Heart right ventricle (tissue), 16 donors: ENCODE measurements around the gene UBL5. TPM values are rescaled to one million over a fixed set of nuclear protein-coding genes. Genes with fewer than 3 reads are reported as not detected.
A peak's percentile ranks its signal among the peaks of the same experiment; 100 is the strongest.

Experiments
- ATAC-seq, 8 donors: fragments of 200-7000 bp; cut with Tn5 transposase; one replicate each; pipeline ENCODE4 v1.9.1; 2020; ENCODE audit warnings: mild to moderate bottlenecking in 8 of 8, moderate library complexity in 8 of 8, moderate number of reproducible peaks in 1 of 8
- DNase-seq, 2 donors: peaks; one replicate each; pipeline ENCODE4 v3.0.0-alpha.2; 2020
- H3K27ac ChIP-seq, 10 donors: fragments of 200-600 bp; sonication (generic) in 2 of 10; one replicate each; pipeline versions ENCODE4 v1.5.0 to v1.8.0; 2020 to 2022; ENCODE audit warnings: mild to moderate bottlenecking in 3 of 10
- H3K27me3 ChIP-seq, 7 donors: fragments of 200-600 bp; one replicate each; pipeline ENCODE4 v1.8.0; 2021 to 2022; ENCODE audit warnings: mild to moderate bottlenecking in 2 of 7
- H3K36me3 ChIP-seq, 9 donors: fragments of 200-600 bp; sonication (generic) in 1 of 9; one replicate each; pipeline versions ENCODE4 v1.5.0 to v1.8.0; 2020 to 2022; ENCODE audit warnings: mild to moderate bottlenecking in 2 of 9
- H3K4me1 ChIP-seq, 9 donors: fragments of 200-600 bp; sonication (generic) in 1 of 9; one replicate each; pipeline versions ENCODE4 v1.5.0 to v1.8.0; 2020 to 2022; ENCODE audit warnings: mild to moderate bottlenecking in 4 of 9
- H3K4me3 ChIP-seq, 10 donors: fragments of 200-600 bp; sonication (generic) in 2 of 10; one replicate each; pipeline versions ENCODE4 v1.5.0 to v1.8.0; 2020 to 2022; ENCODE audit warnings: mild to moderate bottlenecking in 7 of 10, moderate library complexity in 2 of 10
- H3K9me3 ChIP-seq, 11 donors: fragments of 200-600 bp in 10 of 11; sonication (generic) in 2 of 11; one replicate each; pipeline versions ENCODE4 v1.5.0 to v1.8.0; 2013 to 2022; ENCODE audit warnings: mild to moderate bottlenecking in 2 of 11, control low read depth in 1 of 11, moderate library complexity in 1 of 11
- CTCF ChIP-seq, 9 donors: fragments of 200-600 bp; sonication (generic) in 2 of 9; IDR thresholded peaks; one replicate each; pipeline versions ENCODE4 v1.5.0 to v1.8.0; 2021 to 2022; ENCODE audit warnings: antibody characterized with exemption in 9 of 9, mild to moderate bottlenecking in 5 of 9, moderate library complexity in 1 of 9
- WGBS, 2 donors: extraction: QIAGEN DNeasy Blood & Tissue Kit; methylation state at CpG; one replicate each; pipeline ENCODE4 v1.1.7; 2013; ENCODE audit warnings: inconsistent platforms in 1 of 2; 5-methylcytosine and 5-hydroxymethylcytosine counted together
- intact Hi-C, 10 donors: fragments of 100-400 bp; cut with DNase I; formaldehyde crosslinking; loops; one replicate each; pipeline versions ENCODE4 v1.11.1 to v1.14.2; 2022
- polyA plus RNA-seq, 2 donors: library from polyadenylated mRNA; stranded (reverse); fragments of 200-250 nt; gene quantifications; one replicate each; pipeline ENCODE4 v1.2.3, GENCODE V29; 2013
- total RNA-seq, 10 donors: library from RNA; stranded (reverse); fragmentation: NEBNext Ultra II Directional in 3 of 10; extraction: Animal tissue kit (Norgen Biotek cat#: 25700) in 3 of 10; gene quantifications; one replicate each; pipeline versions ENCODE4 v1.2.1 to v1.2.4, GENCODE V29; 2021 to 2023
- donor health status: Arrhythmogenic right ventricular cardiomyopathy.
- donor health status: ischemic (EF 13 %, LVEDD 7.1; RV severe dilation, severe dysfunction).
- donor health status: healthy with polysubstance abuse.
- donor health status: DM: no; HTN: yes; CAD: no.
- donor health status: DM: no; HTN: no; CAD: no.
- donor health status: ischemic (EF 25% LVEDD 6.9; RV normal size, moderate dysfunction).
- donor health status: ischemic (EF 25% LVEDD 5.7; RV mildly dilated, moderate dysfunction).
- donor health status: healthy.
- donor health status: DM: yes; HTN: yes; CAD: no.
- donor health status: Ischemic cardiomyopathy.
- donor health status: ischemic (EF 35%, LVEDD 5.7; RV mildly dilated, moderate dysfunction).
- donor health status: nonischemic (EF 11% LVEDD 7.7; RV severe dilation, severe dysfunction).
- donor health status: DM: yes; HTN: yes; CAD: no.
- donor health status: PGD.
- donor health status: ischemic (EF 29% LVEDD 5.4; RV normal size, mild dysfunction).
- donor health status: nonischemic (EF 23%, LVEDD 6.1; RV moderate dilation, normal function).

The UBL5 gene
- total and polyA plus RNA-seq, 12 donors, result 483 to 1,564 (median 521) TPM

- peak; percentile 96 to 98 for DNase-seq
- Histone ChIP-seq H3K4me3 (peak overlapping the region; percentile 28 to 75 (median 69)), H3K9me3 (no peaks in the 10 kb centered on the region), H3K36me3 (no peaks in the 10 kb centered on the region), H3K27ac (peak overlapping the region; percentile 48 to 90 (median 83)), H3K27me3 (no peaks in the 10 kb centered on the region), H3K4me1 (peaks cover 0 to 36% (median 16%) of the 10 kb centered on the region in 9 donors)
- peak; percentile 80 to 87 (median 84) for ATAC-seq
- WGBS, 2 donors, result 2 to 5% methylated on average over 46 to 50 of the region's 50 CpGs
- intact Hi-C loops, result loop anchor here in 9 of 10 donors (1.0 to 10.0 kb wide), 16 partner anchors 27 to 957 kb away; partner anchors contain the start of genes FBXL12 (in 4 of the 9), ZNF317 (in 3 of the 9), ZNF561 (in 3 of the 9) and ZNF121 (in 2 of the 9)
- TF ChIP-seq CTCF (IDR thresholded peaks at IDR 0.05), result no peak
Observed at GRCh38 chr19:9791552-9792205, 36.0 kb upstream of the UBL5 start.

DNA sequence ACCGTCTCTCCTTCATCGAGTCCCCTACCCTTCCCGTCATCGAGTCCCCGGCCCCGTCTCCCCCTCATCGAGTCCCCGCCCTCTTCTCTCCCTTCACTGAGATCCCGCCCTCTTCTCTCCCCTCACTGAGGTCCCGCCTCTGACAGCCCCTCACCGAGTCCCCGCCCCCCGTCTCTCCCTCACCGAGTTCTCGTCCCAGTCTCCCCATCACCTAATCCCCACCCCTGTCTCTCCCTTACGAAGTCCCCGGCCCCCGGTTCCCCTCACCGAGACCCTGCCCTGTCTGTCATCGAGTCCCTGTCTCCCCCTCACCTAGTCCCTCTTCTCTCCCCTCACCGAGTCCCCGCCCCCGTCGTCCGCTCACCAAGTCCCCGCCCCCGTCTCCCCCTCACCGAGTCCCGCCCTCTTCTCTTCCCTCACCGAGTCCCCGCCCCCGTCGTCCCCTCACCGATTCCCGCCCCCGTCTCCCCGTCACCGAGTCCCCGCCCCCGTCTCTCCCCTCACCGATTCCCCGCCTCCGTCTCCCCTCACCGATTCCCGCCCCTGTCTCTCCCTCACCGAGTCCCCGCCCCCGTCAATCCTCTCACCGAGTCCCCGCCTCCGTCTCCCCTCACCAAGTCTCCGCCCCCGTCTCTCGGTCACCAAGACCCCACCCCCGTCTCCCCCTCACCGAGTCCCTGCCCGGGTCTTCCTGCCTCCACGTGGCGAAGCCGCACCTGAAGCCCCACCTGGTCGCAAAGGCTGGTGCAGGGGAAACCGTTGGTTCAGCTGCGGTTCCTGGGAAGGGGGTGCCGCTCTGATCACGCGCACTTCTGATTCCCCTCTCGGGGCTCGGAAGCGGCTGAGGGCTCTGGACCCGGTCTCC is 35.3 kb upstream of the UBL5 start:
- Histone ChIP-seq H3K27me3 (no peaks in the 10 kb centered on the region), H3K9me3 (no peaks in the 10 kb centered on the region), H3K36me3 (no peaks in the 10 kb centered on the region), H3K4me3 (peak overlapping the region; percentile 48 to 75 (median 69)), H3K4me1 (peaks cover 0 to 35% (median 16%) of the 10 kb centered on the region in 9 donors), H3K27ac (peak overlapping the region; percentile 70 to 90 (median 85))
- peak; percentile 77 to 87 (median 82) for ATAC-seq
- no peak for TF ChIP-seq CTCF (IDR thresholded peaks at IDR 0.05)
- WGBS, 2 donors, result 3 to 5% methylated on average over 64 to 70 of the region's 70 CpGs
- intact Hi-C loops, result loop anchor here in 9 of 10 donors (1.0 to 10.0 kb wide), 14 partner anchors 26 to 958 kb away; partner anchors contain the start of genes FBXL12 (in 4 of the 9), ZNF317 (in 3 of the 9), ZNF561 (in 3 of the 9) and ZNF121 (in 2 of the 9)
- peak; percentile 91 to 95 for DNase-seq

- Histone ChIP-seq H3K4me1 (peaks cover 0 to 35% (median 16%) of the 10 kb centered on the region in 9 donors), H3K36me3 (no peaks in the 10 kb centered on the region), H3K9me3 (no peaks in the 10 kb centered on the region), H3K4me3 (peak overlapping the region; percentile 48 to 75 (median 69)), H3K27ac (peak overlapping the region; percentile 38 to 90 (median 84)), H3K27me3 (no peaks in the 10 kb centered on the region)
- DNase-seq (peak; percentile 55 to 63), ATAC-seq (peak; percentile 7 to 19 (median 10))
- intact Hi-C loops, result loop anchor here in 9 of 10 donors (2.0 to 10.0 kb wide), 13 partner anchors 26 to 958 kb away; partner anchors contain the start of genes FBXL12 (in 3 of the 9), ZNF317 (in 3 of the 9), ZNF561 (in 3 of the 9) and ZNF121 (in 2 of the 9)
- WGBS, 2 donors, result 15 to 17% methylated on average over 36 of the region's 36 CpGs
- TF ChIP-seq CTCF (IDR thresholded peaks at IDR 0.05), result no peak
Observed at GRCh38 chr19:9793071-9793591, 34.6 kb upstream of the UBL5 start.
